LoVo (cell line): ENCODE data around the gene MYRIP.
A peak's percentile ranks its signal among the peaks of the same experiment; 100 is the strongest.
"Not testable (repeated sequence)": the region's sequence is repeated elsewhere in the genome, so short reads cannot be mapped to it uniquely, and the experiment has no call there.

ENCODE experiments used
- DNase-seq: peaks from one replicate; pipeline ENCODE4 v3.0.0-alpha.2; 2016; ENCODE audit warnings: low spot score

Gene MYRIP

DNA sequence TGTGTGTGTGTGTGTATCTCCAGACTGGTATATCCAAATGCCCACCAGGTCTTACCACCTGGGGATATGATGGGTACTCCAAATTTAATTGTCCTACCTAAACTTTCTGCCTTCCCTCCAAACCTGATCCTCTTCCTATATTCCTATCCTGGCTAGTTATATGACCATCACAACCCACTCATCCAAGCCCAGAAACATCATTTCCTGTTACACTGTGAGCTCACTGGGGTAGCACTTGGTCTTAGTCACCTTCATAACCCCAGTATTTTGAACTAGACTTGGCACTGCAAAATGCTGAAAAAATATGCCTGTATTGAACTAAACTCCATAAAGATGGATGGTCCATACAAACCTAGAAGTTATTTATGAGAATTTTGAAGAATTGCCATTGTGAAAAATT is 321.3 kb downstream of the MYRIP start:
- DNase-seq: no peak

DNA sequence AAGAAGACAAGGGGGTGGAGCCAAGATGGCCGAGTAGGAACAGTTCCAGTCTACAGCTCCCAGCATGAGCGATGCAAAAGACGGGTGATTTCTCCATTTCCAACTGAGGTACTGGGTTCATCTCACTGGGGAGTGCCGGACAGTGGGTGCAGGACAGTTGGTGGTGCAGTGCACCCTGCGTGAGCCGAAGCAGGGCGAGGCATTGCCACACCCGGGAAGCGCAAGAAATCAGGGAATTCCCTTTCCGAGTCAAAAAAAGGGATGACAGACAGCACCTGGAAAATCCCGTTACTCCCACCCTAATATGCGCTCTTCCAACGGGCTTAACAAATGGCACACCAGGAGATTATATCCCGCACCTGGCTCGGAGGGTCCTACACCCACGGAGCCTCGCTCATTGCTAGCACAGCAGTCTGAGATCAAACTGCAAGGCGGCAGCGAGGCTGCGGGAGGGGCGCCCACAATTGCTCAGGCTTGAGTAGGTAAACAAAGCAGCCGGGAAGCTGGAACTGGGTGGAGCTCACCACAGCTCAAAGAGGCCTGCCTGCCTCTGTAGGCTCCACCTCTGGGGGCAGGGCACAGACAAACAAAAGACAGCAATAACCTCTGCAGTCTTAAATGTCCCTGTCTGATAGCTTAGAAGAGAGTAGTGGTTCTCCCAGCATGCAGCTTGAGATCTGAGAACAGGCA is 324.6 kb downstream of the MYRIP start:
- not testable (repeated sequence) for DNase-seq

- DNase-seq: no peak
Observed at GRCh38 chr3:40137591-40138295, 328.3 kb downstream of the MYRIP start.

- no peak for DNase-seq
Observed at GRCh38 chr3:40143283-40144090, 334.1 kb downstream of the MYRIP start.

- DNase-seq: no peak
Observed at GRCh38 chr3:40148827-40149226, 339.4 kb downstream of the MYRIP start.

DNA sequence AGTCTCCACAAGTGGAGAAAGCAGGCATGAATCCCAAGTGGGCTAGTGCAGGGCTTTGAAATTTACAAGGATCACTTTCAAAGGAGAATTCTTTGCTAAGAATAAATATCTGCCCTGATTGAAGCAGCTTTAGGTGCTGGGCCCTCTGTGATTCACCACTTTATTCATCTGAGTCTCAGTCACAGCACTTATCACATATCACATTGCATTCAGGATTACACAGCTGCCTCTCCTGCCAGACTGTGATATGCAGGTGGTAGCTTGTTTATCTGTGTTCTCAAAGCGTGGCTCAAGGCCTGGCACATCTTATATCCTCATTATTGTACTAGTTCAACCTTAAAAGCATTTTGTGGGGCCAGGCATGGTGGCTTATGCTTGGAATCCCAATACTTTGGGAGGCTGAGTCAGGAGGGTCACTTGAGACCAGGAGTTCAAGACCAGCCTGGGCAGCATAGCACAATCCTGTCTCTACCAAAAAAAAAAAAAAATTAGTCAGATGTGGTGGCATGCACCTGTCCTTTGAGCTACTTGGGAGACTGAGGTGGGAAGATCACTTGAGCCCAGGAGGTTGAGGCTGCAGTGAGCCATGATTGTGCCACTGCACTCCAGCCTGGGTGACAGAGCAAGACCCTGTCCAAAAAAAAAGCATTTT is 343.2 kb downstream of the MYRIP start:
- DNase-seq: no peak

GRCh38 chr3:40160933-40161332 is 351.5 kb downstream of the MYRIP start:
- DNase-seq: no peak

DNA sequence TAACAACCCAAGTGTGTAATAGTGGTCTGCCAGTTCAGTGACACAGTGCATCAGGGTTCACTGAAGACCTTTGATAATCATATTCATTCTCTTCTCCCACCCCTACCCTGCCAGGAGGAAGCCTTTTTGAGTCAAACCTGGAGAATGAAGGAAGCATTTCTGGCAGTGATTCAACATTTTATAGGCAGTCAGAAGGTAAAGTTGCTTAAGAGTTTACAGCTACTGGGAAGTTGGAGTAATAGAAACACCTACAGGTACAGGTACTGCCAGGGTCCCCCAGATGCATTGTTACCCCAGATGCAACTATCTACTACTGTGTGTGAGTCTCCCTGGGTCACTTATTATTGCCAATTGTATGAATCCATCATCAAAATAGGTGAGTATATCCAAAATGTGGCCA is 353.2 kb downstream of the MYRIP start:
- no peak for DNase-seq

GRCh38 chr3:40166997-40167396 is 357.6 kb downstream of the MYRIP start:
- no peak for DNase-seq

DNA sequence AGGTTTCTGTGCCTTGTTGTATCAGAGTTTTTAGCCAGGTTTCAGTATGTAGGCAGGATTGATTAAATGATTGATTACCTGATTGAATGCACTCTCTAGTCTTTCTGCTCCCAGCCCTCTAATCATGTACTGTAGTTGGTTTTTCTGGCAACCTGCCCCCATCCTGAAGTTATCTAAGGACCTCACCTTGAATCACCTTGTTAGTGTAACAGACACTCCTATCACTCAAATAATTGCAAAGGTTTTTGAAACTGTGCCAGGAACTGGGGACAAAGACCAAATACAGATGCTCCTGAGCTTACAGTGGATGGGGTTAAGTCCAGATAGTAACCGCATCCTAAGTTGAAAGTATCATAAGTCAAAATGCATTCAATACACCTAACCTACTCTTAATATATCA is 358.5 kb downstream of the MYRIP start:
- no peak for DNase-seq

DNA sequence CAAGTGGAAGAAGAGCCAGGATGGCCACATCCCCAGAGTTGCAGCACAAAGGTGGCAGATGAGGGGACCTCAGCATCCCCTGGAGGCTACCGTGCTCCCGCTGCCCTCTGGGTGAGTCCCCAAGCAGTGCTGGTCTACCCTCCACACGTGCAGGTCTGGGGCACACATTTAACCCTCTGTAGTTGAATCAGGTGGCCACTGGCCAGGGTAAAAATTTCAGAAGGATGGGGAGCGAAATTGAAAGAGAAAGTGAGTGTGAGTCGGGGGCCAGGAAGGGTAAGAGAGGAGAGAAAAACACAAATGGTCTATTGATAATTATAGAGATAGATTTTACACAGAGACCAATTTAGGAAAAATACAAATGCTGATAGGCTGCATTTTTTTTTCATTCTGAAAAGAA is 360.6 kb downstream of the MYRIP start:
- DNase-seq: no peak

DNA sequence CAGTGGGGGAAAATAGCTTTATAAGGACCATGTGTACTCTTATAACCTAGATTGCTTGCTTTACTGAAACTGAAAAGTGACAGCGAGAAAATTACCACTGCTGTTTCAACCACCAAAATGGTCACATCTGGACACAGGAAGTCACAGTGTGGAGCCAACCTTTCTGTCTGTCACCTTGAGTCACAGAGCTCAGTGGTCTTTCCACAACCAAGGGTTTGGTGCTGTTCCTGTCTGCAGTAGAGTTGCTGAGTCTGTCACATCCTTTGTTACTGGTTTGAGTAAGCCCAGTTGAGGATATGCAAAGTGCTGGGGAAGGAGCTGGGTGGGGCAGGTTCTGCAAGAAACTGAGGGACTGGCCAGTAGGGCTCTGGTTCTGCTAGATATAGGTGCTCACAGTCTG is 361.0 kb downstream of the MYRIP start:
- no peak for DNase-seq

DNA sequence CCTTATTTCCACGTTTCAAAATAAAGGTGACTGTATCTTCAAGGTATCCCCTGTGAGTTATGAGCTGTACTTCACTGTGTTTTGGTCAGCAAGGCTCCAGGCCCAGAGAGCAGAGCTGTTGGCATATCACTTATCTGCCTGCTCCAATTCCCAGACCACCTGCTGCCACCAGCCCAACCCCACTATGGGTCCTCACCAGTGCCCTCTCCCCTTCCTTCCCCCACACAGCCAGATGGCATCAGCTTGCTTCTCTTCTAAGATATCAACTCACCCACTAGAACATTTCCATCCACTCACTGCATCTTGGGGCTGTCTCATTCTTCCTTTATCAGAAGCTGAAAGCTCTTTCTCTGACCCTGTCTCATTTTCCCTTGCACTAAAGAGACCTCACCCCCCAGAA is 363.2 kb downstream of the MYRIP start:
- no peak for DNase-seq

DNA sequence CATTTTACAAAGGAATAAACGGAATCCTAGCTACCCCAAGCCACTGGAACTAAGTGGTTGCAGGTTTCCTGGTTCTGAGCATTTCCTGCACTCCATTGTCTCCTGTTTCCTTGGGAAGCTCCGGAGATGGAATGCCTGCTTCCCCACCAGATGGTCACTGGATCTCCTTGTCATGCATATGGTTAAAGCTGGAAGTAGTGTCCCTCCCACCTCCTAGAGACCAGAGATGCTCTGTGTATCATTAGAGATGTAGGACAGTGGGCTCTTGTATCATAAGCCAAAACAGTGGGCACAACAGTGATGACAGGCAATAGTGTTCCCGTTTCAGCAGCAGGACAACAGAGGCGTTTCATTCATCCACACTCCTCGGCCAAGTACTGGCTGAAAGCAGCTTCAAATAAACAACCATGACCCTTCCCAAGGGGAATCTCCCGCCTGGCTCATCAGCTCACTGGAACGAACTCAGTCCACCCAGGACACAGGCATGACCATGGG is 363.9 kb downstream of the MYRIP start:
- no peak for DNase-seq

GRCh38 chr3:40178012-40178594 is 368.7 kb downstream of the MYRIP start:
- DNase-seq: no peak

- peak; percentile 64 for DNase-seq
Observed at GRCh38 chr3:40179016-40179415, 369.6 kb downstream of the MYRIP start.

- no peak for DNase-seq
Observed at GRCh38 chr3:40181182-40181581, 371.8 kb downstream of the MYRIP start.

GRCh38 chr3:40185029-40185695 is 375.8 kb downstream of the MYRIP start:
- no peak for DNase-seq

DNA sequence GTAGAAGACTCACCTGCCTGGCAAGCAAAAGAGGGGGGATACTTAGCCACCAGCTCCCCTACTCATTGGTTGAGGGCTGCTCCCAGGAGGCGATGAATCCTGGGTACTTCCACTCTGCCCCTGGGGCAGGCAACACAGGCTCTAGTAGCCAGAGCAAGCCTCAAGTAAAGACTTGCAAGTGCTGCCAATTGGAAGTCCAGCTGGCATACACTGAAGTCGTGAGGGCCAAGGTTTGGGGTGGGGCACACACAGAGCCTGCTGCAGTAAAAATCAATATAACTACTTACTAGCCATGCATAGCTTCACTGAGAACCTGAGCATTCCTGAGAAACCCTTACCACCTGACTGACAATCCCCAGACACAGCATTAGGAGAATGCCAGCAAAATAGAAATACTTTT is 377.1 kb downstream of the MYRIP start:
- no peak for DNase-seq

DNA sequence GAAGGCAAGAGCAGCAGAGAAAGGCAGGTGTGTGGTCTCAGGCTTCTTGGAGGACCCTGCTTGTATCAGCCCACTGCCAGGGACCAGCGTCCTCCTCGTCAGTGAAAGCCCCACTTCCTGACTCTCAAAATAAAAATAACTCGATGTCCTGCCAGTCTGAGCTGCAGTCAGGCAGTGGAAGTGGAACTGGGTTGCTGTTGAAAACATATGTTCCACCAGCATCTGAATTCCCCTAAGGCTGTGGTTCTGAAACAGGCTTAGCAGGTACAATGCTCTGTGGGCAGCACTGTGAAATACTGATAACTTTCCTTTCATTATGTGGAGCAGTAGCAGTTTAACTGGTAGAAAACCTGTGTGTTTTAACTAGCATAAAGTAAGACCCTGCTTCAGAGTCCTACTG is 378.5 kb downstream of the MYRIP start:
- no peak for DNase-seq

DNA sequence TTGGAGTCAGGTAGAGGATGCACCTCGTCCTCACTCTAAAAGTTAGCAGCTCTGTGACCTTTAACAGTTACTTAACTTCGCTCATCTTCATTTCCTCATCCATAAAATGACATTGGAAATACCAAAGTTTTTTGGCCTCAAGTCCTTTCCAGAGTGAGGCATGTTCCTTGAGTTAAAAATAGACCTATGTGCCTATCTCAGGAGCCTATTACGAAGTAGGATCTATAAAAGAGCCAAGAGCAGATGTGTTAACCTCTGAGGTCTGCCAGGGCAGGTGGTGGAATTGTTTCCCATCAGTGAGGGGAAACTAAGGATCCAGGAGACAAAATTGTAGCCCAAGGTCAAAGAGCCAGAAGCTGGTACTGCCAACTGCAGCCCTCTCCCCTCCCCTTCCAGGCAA is 379.7 kb downstream of the MYRIP start:
- no peak for DNase-seq
